Measurements from ENCODE around the gene GPX2.

GPX2 gene

GRCh38 chr14:64938972-64939816, 3.4 kb downstream of the GPX2 start:
- no peak for DNase-seq (ENCODE audit: low read depth)

GRCh38 chr14:64937821-64938193, 4.7 kb downstream of the GPX2 start:
- no peak for DNase-seq (ENCODE audit: low read depth)

- no peak for DNase-seq (ENCODE audit: low read depth)
Observed at GRCh38 chr14:64937171-64937820, 5.2 kb downstream of the GPX2 start.

- DNase-seq (ENCODE audit: low read depth): no peak
Observed at GRCh38 chr14:64935508-64935907, 7.0 kb downstream of the GPX2 start.

- DNase-seq (ENCODE audit: low read depth): no peak
Observed at GRCh38 chr14:64934338-64934929, 8.1 kb downstream of the GPX2 start.

GRCh38 chr14:64932231-64932630, 10.3 kb downstream of the GPX2 start:
- DNase-seq (ENCODE audit: low read depth): no peak

DNA sequence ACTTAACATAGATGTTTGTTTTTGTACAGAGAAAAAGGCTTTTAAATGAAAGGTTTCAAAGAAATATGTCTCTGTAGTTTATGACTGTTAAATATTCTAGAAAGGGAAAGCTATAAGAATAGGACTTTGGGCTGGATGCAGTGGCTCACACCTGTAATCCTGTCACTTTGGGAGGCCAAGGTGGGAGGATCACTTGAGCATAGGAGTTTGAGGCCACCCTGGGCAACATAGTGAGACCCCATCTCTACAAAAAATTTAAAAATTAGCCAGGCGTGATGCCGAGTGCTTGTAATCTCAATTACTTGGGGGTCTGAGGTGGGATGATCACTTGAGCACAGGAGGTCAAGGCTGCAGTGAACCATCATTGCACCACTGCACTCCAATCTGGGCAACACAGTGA, 11.4 kb downstream of the GPX2 start:
- DNase-seq (ENCODE audit: low read depth): no peak

DNA sequence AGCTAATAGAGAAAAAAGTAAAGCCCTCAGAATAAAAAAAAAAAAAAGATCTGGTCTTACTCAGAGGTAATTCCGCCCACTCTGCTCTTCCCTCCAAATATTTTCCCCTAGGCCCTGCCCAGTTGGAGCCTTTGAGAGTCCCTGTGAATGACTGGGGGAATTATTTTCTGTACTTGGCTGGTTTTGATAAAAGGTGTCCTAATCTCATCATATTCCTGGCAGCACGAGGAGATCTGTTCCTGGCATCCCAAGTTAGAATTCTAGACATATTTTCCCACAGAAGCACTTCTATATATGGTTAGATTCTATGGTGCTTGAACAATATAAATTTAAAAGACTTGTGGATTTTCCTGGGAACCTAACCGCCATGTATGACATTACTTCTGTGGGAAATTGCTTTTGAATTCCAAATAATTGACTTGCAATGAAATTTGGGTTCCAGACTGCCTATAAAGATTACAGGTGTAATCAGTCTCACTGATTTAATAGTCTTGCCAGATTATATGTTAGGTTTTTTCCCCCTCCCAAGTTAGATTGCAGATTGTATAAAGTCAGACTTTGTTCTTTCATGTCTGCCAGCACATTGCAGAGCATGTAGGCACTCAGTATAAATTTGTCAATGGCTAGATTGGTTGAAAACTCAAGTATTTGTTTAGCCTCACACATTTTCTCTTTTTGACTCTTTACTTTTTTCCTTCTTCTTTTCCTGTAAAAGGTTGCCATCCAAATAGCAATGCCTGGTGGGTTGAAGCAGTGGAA, 12.3 kb downstream of the GPX2 start:
- no peak for DNase-seq (ENCODE audit: low read depth)

DNA sequence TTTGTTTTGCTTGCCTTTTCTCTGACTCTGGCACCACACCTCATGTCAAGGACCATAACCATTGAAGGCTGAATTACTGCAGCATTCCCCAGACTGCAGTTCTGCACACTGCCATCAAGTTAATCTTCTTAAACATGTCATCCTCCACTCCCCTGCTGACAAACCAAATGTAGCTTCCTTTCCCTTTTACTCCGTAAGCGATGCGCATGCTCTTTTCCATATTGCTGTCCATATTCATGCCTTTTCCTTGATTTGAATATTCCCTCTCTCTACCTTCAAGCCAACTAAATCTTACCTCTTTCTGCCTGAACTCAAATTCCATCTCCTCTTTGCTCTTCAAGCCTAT, 13.6 kb downstream of the GPX2 start:
- DNase-seq (ENCODE audit: low read depth): no peak

GRCh38 chr14:64928239-64929013, 14.1 kb downstream of the GPX2 start:
- no peak for DNase-seq (ENCODE audit: low read depth)

GRCh38 chr14:64927031-64927430, 15.5 kb downstream of the GPX2 start:
- DNase-seq (ENCODE audit: low read depth): no peak

- no peak for DNase-seq (ENCODE audit: low read depth)
Observed at GRCh38 chr14:64926398-64926995, 16.0 kb downstream of the GPX2 start.

DNA sequence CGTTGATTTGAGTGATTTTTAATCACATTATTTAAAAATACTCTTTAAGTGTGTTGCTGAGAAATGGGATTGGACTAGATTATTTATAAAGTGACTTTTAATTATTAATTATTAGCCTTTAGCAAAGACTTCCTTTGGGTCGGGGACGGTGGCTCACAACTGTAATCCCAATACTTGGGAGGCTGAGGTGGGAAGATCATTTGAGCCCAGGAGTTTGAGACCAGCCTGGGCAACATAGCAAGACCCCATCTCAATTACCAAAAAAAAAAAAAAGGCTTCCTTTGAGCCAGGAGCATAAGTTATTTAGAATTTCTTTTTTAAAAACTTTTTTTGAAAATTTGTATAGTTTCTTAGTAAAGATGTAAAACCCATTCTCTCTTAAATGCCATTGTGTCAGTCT, 19.5 kb downstream of the GPX2 start:
- DNase-seq (ENCODE audit: low read depth): no peak

GRCh38 chr14:64920465-64920864, 22.1 kb downstream of the GPX2 start:
- no peak for DNase-seq (ENCODE audit: low read depth)

GRCh38 chr14:64919618-64920017, 22.9 kb downstream of the GPX2 start:
- DNase-seq (ENCODE audit: low read depth): no peak

DNA sequence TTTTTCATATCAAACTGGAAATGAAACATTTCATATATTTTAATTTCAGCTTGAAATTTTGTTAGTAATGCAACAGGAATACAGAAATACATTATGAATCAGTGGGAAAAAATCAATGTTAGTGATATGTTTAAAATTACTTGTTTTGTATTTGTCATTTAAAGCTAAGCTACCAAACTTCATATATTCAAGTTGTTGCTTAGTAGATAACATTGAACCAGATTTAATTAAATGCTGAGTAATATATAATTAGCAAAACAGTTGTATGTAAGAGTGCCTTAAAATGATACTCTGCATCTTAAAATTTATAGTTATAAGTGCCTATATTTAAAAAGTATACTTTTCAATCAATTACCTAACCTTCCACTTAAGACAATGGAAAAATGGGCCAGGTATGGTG, 23.3 kb downstream of the GPX2 start:
- no peak for DNase-seq (ENCODE audit: low read depth)

GRCh38 chr14:64918216-64918615, 24.3 kb downstream of the GPX2 start:
- no peak for DNase-seq (ENCODE audit: low read depth)

DNA sequence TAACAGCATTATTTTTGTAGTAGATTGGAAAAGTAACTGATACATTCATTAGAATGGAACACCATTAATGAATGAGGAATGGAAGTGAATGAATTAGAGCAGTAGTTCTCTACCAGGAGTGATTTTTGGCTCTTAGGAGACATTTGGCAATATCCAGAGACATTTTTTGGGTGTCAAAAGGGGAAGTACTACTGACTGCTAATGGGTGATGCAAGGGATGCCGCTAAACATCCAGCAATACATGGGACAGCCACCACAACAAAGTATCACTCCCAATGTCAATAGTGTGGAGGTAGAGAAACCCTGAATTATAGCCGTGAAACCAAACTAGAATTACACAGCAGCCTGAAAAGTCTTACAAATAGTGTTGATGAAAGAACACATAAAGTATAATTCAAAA, 26.7 kb downstream of the GPX2 start:
- DNase-seq (ENCODE audit: low read depth): no peak

GRCh38 chr14:64915029-64915424, 27.5 kb downstream of the GPX2 start:
- DNase-seq (ENCODE audit: low read depth): no peak

DNA sequence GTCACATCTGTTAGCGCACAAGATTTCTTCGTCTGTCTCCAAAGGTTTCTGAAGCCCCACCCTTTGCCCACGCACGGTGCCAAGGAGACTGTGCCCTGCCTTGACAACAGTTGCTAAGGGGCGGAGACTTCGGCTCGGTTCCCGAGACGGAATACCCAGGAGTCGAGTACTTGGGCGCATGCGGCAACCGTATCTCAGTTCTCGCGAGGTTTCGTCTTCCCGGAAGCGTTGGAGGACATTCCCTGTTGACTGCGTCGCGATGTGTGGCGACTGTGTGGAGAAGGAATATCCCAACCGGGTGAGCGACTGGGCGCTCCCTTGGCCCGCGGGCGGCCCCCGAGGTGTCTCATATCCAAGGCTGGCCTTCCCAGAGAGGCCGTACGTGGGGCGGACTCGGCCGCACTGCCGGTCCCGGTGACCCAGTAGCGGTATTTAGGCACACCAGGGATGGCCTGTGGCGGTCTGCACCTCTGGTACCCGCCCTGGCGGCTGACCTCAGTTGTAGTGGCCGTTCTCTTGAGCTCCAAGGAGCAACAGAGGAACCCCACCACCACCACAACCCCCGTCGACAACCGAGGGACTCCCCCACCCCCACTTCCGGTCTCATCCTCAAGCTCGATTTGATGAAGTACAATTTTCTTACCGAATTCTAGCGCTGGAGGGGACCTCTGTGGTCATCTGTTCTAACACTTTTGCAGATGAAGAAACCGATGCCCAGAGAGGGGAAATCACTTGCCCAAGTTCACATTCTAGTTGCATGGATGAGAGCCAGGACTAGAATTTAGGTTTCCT, 28.1 kb downstream of the GPX2 start, which contains the start of gene CHURC1:
Gene CHURC1, plus strand, starts transcription at position 219 of the 792 bp plus-strand sequence. Its CDS starts 41 bp downstream, at position 260.
- peak; percentile 97 for DNase-seq (ENCODE audit: low read depth)
